ACC112 (cell line): ENCODE data around the gene HSPA12A.

ENCODE experiments used
- H2AFZ ChIP-seq: fragments of 200-600 bp; sonication (generic); one replicate; pipeline ENCODE4 v1.6.0; 2017; ENCODE audit warnings: antibody characterized with exemption, low read length; ENCODE audit not compliant: unreplicated experiment
- H3K27ac ChIP-seq: fragments of 200-600 bp; sonication (generic); 2 replicates; pipeline ENCODE4 v1.5.1; 2014; ENCODE audit warnings: low read depth, mild to moderate bottlenecking, antibody characterized with exemption, low read length, moderate library complexity
- H3K27me3 ChIP-seq: fragments of 200-600 bp; sonication (generic); 2 replicates; pipeline ENCODE4 v1.6.1; 2014; ENCODE audit warnings: mild to moderate bottlenecking, antibody characterized with exemption, low read length, moderate library complexity, mixed read lengths; ENCODE audit not compliant: insufficient read depth
- H3K36me3 ChIP-seq: fragments of 200-600 bp; sonication (generic); 2 replicates; pipeline ENCODE4 v1.6.1; 2016; ENCODE audit warnings: mild to moderate bottlenecking, antibody characterized with exemption, low read length, moderate library complexity, mixed read lengths; ENCODE audit not compliant: insufficient read depth
- H3K4me1 ChIP-seq: fragments of 200-600 bp; sonication (generic); one replicate; pipeline ENCODE4 v1.6.1; 2016; ENCODE audit warnings: low read length, mixed read lengths; ENCODE audit not compliant: insufficient read depth, unreplicated experiment, control insufficient read depth
- H3K4me3 ChIP-seq: fragments of 200-600 bp; sonication (generic); 2 replicates; pipeline ENCODE4 v1.5.1; 2014; ENCODE audit warnings: mild to moderate bottlenecking, low read depth, low read length
- H3K79me2 ChIP-seq: fragments of 200-600 bp; sonication (generic); one replicate; pipeline ENCODE4 v1.6.0; 2016; ENCODE audit warnings: low read length; ENCODE audit not compliant: control insufficient read depth, unreplicated experiment, insufficient read depth

The HSPA12A gene

DNA sequence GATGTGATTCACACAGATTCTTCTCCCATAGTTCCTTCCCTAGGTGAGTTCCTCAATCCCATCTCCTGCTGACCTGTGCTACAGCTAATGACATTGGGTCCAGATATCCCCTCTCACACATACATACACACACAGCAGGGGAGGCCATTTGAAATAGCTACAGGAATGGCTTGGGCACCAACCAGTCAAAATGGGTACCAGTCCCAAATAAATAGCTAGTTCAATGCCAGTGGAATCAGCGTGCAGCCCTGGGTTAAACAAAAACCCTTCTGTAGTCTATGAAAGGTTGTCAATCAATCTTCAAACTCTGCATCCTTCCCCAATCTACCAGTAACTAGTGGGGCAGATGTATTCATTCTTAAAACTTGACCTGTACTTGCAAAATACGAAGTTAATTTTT is 112.3 kb downstream of the HSPA12A start:
- H3K4me3 ChIP-seq, result no peak overlapping the region
- H2AFZ ChIP-seq, result no peak overlapping the region
- H3K27me3 ChIP-seq, result peaks cover 47% of the 10 kb centered on the region
- no peak overlapping the region for H3K27ac ChIP-seq
- H3K79me2 ChIP-seq, result no peaks in the 10 kb centered on the region
- no peaks in the 10 kb centered on the region for H3K36me3 ChIP-seq
- H3K4me1 ChIP-seq, result no peaks in the 10 kb centered on the region

DNA sequence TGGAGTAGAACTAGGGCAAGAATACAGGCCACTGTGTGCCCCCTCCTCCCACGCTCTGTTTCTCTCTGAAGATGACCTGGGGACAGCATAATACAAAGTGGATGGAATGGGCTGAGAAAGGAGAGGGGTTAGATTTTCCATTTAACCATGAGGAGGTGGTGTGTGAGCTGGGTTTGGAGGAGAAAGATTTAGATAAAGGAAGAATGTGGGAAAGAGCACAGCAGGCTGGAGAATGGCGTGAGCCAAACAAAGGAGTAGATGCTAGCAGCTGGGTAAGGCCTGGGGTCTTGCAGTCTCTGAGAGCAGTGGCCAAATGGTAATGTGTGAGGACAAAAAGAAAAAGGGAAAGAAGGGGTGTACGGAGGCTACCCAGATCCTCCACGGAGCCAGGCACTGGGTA is 113.0 kb downstream of the HSPA12A start:
- Histone ChIP-seq H3K4me3 (no peak overlapping the region), H3K36me3 (no peaks in the 10 kb centered on the region), H3K27me3 (peaks cover 47% of the 10 kb centered on the region), H2AFZ (no peak overlapping the region), H3K79me2 (no peaks in the 10 kb centered on the region), H3K4me1 (no peaks in the 10 kb centered on the region), H3K27ac (no peak overlapping the region)

DNA sequence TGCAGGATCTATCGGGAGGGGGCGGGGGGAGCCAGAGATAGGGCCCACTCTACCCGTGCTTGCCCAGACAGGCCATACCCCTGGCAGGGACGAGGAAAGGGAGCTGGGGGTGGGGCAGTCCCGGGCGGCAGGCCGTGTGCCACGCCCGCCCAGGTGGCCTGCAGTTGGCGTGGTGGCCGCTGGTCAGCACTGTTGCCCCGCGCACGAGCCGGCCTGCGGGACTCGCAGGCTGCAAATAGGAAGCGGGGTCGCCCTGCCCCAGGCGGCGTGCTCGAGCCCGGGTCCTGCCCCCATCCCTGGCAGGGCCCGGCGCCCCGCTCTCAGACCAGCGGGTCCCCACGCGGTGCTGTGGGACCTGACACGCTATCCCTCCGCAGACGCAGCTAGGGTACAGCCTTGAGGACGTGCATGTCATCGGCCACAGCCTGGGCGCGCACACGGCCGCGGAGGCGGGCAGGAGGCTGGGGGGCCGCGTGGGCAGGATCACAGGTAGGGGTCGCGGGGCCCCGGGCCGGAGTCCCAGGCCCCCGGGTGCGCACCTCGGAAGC is 114.9 kb downstream of the HSPA12A start:
- H3K36me3 ChIP-seq, result no peaks in the 10 kb centered on the region
- H3K27ac ChIP-seq, result no peak overlapping the region
- no peak overlapping the region for H2AFZ ChIP-seq
- peak overlapping the region; percentile 46 for H3K4me3 ChIP-seq
- no peaks in the 10 kb centered on the region for H3K4me1 ChIP-seq
- H3K79me2 ChIP-seq, result no peaks in the 10 kb centered on the region
- H3K27me3 ChIP-seq, result peaks cover 47% of the 10 kb centered on the region

DNA sequence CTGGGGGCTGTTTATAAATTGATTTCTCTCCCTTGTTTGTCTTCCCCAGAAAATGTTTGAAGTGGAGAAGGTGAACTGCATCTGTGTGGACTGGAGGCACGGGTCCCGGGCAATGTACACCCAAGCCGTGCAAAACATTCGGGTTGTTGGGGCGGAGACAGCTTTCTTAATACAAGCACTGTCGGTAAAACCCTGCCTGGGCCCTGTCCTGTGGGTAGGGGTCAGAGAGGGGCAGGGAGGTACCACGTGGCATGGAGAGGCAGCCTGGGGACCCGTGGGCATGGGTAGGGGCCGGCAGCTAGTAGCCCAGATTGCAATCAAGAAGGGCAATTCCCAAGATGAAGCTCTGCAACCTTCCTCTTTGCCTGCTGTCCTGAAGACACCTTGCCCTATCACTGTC is 115.6 kb downstream of the HSPA12A start:
- no peak overlapping the region for H3K27ac ChIP-seq
- H3K4me3 ChIP-seq, result no peak overlapping the region
- no peaks in the 10 kb centered on the region for H3K36me3 ChIP-seq
- no peaks in the 10 kb centered on the region for H3K4me1 ChIP-seq
- H2AFZ ChIP-seq, result no peak overlapping the region
- peaks cover 47% of the 10 kb centered on the region for H3K27me3 ChIP-seq
- no peaks in the 10 kb centered on the region for H3K79me2 ChIP-seq

DNA sequence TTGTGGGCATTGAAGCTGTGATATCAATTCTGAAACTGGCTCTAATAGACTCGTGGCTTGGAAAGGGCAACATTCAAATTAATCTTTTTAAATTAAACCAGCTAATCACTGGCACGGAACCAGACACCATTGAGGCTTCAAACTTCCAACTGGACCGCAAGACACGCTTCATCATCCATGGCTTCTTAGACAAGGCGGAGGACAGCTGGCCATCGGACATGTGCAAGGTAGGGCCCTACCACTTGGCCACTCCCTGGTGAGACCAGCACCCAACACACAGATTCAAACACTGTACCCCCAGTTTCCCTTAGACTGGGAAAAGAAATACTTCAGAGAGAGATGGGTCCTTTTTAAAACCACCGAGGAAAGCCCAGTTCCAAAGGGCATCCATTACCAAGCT is 116.5 kb downstream of the HSPA12A start:
- no peak overlapping the region for H2AFZ ChIP-seq
- no peaks in the 10 kb centered on the region for H3K79me2 ChIP-seq
- H3K4me3 ChIP-seq, result no peak overlapping the region
- no peak overlapping the region for H3K27ac ChIP-seq
- H3K27me3 ChIP-seq, result peaks cover 44% of the 10 kb centered on the region
- no peaks in the 10 kb centered on the region for H3K36me3 ChIP-seq
- H3K4me1 ChIP-seq, result no peaks in the 10 kb centered on the region

DNA sequence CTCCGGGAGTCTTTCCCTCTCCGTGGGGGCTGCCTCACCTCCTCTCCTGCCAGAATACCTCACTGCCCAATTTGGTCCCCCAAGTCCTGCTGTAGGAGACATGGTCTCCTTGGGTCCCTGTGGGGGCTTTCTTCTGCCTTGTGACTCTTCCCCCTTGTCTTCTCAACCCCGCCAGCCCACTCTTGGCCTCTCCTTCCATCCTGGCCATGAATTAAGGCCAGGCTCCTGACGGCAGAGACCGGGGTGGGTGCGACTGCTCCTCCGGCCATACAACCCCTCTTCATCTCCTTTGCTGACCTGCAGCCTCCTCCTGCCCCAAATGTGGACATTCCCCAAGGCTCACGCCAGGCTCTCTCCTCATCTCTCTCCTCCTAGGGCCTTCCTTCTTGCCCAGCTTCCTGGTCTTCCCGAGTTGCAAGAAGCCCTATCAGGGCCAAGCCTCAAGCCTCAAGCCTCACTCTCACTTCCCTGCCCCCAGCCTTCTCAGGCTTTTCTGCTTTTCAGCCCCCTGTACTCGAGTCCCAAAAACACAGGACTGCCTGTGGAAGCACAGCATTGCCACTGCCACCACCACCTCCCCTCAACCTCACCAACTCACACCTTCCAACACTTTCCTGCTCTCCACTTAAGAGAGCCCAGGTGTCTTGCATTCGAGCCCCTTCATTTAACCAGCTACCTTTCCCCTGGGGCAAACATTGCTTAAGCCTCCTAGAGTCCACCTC is 120.3 kb downstream of the HSPA12A start:
- no peak overlapping the region for H2AFZ ChIP-seq
- H3K4me1 ChIP-seq, result no peaks in the 10 kb centered on the region
- H3K79me2 ChIP-seq, result no peaks in the 10 kb centered on the region
- H3K36me3 ChIP-seq, result no peaks in the 10 kb centered on the region
- H3K4me3 ChIP-seq, result no peak overlapping the region
- no peak overlapping the region for H3K27ac ChIP-seq
- peaks cover 28% of the 10 kb centered on the region for H3K27me3 ChIP-seq

DNA sequence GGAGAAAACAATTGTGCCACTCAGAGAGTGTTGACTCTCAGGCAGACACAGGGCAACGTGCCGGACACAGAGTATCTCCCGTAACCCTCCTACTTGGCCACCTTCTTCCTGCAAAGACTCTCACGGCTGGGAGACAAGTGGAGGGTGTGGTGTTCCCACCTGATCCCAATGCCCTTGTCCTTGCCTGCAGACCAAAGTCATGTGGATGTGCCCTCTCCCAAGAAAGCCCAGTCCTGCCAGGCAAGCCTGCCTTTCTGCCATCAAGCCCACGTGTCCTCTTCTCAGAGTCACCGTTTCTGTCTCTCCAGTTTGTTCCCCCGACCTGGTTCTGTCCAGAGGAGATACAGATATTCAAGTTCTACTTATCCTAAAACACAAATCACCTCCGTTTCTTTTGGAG is 120.9 kb downstream of the HSPA12A start:
- Histone ChIP-seq H3K4me1 (no peaks in the 10 kb centered on the region), H3K27me3 (peaks cover 22% of the 10 kb centered on the region), H3K4me3 (no peak overlapping the region), H3K79me2 (no peaks in the 10 kb centered on the region), H3K36me3 (no peaks in the 10 kb centered on the region), H2AFZ (no peak overlapping the region), H3K27ac (no peak overlapping the region)
